Astrocyte (in vitro differentiated cells and primary cell): ENCODE measurements around the gene CHD6.

Experiments
- CTCF ChIP-seq: IDR thresholded peaks from 2 replicates; pipeline ENCODE4 v1.5.1; 2011; ENCODE audit warnings: low read depth, mild to moderate bottlenecking, inconsistent platforms, low read length, moderate library complexity; ENCODE audit not compliant: insufficient read depth
- EZH2 ChIP-seq: IDR thresholded peaks from 2 replicates; pipeline ENCODE4 v1.6.1; 2012; ENCODE audit warnings: mild to moderate bottlenecking, low read length, inconsistent platforms; ENCODE audit not compliant: insufficient read depth

GRCh38 chr20:41357424-41358163 is 260.6 kb downstream of the CHD6 start:
- TF ChIP-seq CTCF (no peak), EZH2 (no peak)
